Effector memory CD4-positive, alpha-beta T cell (primary cell): ENCODE data around the gene E4F1.

Experiments
- DNase-seq, 3 donors: peaks; one replicate each; pipeline ENCODE4 v3.0.0-alpha.2; 2020
- H3K27ac ChIP-seq: 2 replicates; pipeline ENCODE4 v1.7.0; 2013; ENCODE audit warnings: mild to moderate bottlenecking, low read length, moderate library complexity; ENCODE audit not compliant: insufficient read depth, poor library complexity, severe bottlenecking
- H3K27me3 ChIP-seq: replicated peaks from 2 replicates; pipeline ENCODE4 v1.7.0; 2013; ENCODE audit warnings: mild to moderate bottlenecking, low read length; ENCODE audit not compliant: insufficient read depth, control insufficient read depth, poor library complexity, severe bottlenecking
- H3K36me3 ChIP-seq: 2 replicates; pipeline ENCODE4 v1.7.0; 2013; ENCODE audit warnings: mild to moderate bottlenecking, low read length, moderate library complexity; ENCODE audit not compliant: control insufficient read depth, insufficient read depth
- H3K4me1 ChIP-seq: 2 replicates; pipeline ENCODE4 v1.7.0; 2013; ENCODE audit warnings: low read length, mild to moderate bottlenecking; ENCODE audit not compliant: control insufficient read depth, insufficient read depth, poor library complexity, severe bottlenecking
- H3K4me3 ChIP-seq: 2 replicates; pipeline ENCODE4 v1.7.0; 2013; ENCODE audit warnings: low read length, low read depth, mild to moderate bottlenecking; ENCODE audit not compliant: insufficient read depth, poor library complexity, severe bottlenecking
- H3K9me3 ChIP-seq: 2 replicates; pipeline ENCODE4 v1.7.0; 2013; ENCODE audit warnings: mild to moderate bottlenecking, low read length, moderate library complexity; ENCODE audit not compliant: control insufficient read depth

The E4F1 gene

DNA sequence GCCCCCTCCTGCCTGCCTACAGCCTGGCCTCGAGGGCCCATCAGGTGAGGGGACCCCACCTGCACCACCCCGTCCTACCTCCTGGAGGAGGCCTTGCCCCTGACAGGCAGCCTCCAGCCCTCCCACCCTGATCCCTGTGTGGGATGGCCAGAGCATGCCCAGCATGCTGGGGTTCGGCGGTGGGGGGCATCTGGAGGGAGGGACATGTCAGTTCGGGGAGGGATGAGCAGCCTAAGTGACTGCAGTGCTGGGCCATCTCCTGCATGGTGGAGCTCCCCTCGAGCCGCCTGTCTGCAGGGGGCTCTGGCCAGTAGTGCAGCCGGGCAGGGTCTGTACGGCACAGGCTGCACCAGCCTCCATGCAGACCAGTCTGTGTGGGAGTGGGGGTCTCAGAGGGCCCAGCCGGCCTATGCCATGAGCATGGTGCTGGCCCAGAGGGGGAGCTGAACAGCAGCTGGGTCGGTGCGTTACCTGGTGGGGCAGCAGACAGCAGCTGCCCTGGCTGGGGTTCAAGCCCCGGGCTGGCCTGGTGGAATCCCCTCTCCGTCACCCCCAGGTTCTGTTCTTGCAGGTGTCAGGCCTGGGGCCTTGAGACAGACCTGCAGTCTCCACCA is 48.6 kb downstream of the E4F1 start:
- DNase-seq = no peak
- no peaks in the 10 kb centered on the region for H3K36me3 ChIP-seq
- H3K27ac ChIP-seq = no peak overlapping the region
- H3K27me3 ChIP-seq = no peaks in the 10 kb centered on the region
- no peaks in the 10 kb centered on the region for H3K9me3 ChIP-seq
- H3K4me1 ChIP-seq = peaks cover 11% of the 10 kb centered on the region
- H3K4me3 ChIP-seq = no peak overlapping the region

DNA sequence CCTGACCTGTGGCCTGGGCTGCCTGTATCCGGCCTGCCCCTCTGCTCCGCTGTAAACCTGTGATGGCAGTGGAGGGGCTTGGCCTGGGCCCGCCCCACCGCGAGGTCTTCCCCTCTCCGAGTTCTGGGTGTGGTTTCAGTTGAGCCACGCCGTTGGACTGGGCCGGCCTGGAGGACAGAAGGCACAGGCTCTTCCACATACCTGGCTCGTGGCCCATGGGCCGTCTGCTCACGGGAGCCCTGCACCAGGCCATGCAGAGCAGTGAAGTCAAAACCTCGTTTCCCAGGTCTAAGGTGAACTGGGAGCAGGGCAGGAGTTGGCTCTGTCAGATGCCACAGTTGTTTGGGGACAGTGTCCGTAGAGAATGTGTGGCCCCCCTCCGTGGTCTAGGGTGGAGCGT is 50.1 kb downstream of the E4F1 start:
- Histone ChIP-seq H3K36me3 (no peaks in the 10 kb centered on the region), H3K27ac (no peak overlapping the region), H3K9me3 (no peaks in the 10 kb centered on the region), H3K4me1 (peaks cover 11% of the 10 kb centered on the region), H3K4me3 (no peak overlapping the region), H3K27me3 (no peaks in the 10 kb centered on the region)
- no peak for DNase-seq

DNA sequence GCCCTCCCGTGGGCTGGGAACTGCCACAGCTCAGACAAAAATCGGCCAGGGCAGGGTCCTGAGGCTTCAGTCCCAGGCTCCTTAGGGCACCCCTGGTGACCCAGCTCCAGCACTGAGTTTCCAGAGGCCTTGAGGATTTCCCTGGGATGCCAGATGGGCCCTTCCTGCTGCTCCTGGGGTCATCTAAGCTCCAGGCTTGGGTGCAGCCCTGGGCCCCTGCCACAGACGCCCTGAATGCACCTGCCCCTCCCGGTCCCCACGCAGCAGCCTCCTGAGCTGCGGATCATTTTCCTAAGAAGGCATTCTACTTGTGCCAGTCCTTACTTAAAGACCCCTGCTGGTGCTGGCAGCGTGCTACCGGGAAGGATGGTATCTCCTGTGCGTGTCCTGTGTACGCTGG is 50.5 kb downstream of the E4F1 start:
- Histone ChIP-seq H3K36me3 (no peaks in the 10 kb centered on the region), H3K9me3 (no peaks in the 10 kb centered on the region), H3K27me3 (no peaks in the 10 kb centered on the region), H3K27ac (no peak overlapping the region), H3K4me3 (no peak overlapping the region), H3K4me1 (peaks cover 8% of the 10 kb centered on the region)
- no peak for DNase-seq

DNA sequence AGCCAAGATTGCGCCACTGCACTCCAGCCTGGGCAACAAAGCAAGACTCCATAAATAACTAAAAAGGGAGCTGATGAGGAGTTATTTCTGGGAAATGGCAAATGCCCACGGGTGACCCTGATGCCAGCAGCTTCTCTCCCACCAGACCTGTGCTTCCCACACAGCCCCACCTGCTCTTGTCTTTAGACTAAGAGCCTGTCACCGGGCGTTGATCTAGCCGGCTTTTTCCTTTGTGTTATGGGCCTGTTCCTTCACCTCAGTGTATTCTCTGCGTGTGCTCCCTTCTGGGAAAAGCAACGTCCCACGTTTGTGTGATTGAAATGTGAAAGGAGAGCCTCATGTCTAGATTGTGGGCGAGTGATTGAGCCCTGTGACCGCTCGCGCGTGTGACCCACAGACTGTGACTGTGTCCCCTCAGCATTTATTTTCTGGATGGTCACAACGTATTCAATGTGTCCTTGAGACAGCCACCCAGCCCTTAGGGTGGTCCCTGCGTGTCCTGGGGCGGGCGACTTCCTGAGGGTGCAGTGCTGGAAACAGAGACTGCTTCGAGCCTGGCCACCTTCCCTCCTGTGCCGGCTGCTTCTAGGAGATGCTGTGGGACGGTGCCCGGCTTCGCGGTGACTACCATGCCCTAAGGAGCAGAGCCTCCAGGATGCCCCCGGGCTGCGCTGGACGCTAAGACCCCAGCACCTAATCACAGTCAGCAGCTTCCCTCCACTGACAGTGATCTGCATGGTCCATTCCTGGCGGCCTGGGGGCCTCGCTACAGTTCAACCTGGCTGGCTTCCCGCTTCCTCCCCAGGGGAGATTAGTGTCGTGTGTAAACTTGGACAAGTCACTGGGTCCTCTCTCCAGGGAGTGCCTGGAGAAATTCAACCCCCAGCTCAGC is 52.3 kb downstream of the E4F1 start:
- H3K36me3 ChIP-seq = no peaks in the 10 kb centered on the region
- no peak overlapping the region for H3K27ac ChIP-seq
- H3K9me3 ChIP-seq = no peaks in the 10 kb centered on the region
- no peaks in the 10 kb centered on the region for H3K27me3 ChIP-seq
- no peaks in the 10 kb centered on the region for H3K4me1 ChIP-seq
- no peak for DNase-seq
- no peak overlapping the region for H3K4me3 ChIP-seq

DNA sequence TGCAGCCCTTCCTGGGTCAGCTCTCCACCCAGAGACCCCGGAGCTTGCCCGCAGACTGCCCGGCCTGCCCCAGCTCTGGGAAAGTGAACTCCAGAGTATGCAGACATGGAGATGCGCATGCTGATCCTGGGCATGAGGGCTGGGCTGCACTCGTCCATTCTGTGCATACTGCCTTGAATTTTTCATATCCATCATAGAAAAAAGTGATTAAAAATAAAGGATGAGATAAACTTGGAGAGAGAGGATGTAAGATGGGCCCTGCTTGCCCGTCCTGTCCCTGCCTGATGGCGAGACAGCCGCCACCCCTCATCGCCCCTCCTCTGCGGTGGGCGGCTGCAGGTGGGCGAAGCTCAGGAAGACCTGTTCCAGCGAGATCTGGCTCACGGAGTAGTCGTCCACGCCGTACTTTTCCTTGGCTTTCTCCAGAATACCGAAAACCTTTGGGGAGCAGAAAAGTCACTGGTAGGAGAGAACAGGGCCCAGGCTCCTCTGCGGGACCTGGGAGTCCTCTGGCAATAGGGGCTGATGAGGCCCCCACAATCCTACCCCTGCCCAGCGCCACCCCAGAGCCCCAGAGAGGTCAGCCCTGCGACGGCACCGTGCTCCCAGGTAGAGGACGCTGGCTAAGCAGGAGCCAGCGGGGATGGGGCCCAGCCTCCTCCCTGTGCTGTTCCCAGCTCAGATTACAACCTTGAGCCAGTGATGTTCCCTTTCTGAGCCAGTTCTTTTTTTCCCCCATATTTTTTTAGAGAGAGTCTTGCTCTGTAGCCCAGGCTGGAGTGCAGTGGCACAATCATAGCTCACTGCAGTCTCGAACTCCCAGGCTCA is 53.2 kb downstream of the E4F1 start:
- Histone ChIP-seq H3K27me3 (no peaks in the 10 kb centered on the region), H3K4me1 (no peaks in the 10 kb centered on the region)
- no peak for DNase-seq

DNA sequence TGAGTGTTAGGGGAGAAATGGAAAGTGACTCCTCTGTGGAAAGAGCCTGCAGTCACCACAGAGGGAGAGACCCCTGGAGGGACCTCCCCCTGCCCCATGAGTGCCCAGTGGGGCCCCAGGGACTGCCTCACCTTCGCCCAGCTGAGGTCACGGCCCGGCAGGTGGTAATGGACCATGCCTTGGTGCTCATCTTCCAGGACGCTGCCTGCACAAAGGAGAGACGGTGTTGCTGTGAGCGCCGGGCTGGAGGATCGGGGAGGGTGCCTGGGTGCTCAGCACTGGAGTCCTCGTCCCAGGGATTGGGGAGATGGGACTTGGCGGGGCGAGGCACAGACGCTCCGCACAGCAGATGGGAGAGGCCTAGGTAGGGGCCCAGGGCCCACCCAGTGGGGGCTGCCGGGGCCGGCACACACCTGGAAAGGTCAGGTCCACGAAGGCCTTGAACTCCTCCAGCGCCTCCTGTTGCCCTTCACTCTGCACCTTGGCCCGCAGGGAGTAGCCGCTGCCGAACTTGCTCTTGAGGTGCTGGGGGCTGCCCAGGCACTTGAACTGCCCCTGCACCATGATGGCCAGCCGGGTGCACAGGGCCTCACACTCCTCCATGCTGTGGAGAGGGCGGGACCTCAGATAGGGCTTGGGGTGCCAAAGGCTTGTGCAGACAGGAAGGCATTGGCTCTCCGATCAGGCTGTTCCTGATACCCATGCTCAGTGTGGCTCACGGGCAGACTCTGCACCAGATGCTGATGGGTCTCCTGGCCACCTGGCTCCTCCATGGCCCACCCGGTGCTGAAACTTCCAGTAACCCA is 54.3 kb downstream of the E4F1 start:
- no peaks in the 10 kb centered on the region for H3K27me3 ChIP-seq
- DNase-seq = no peak
- no peaks in the 10 kb centered on the region for H3K4me1 ChIP-seq
- H3K4me3 ChIP-seq = no peak overlapping the region
- no peaks in the 10 kb centered on the region for H3K36me3 ChIP-seq
- no peak overlapping the region for H3K27ac ChIP-seq
- H3K9me3 ChIP-seq = no peaks in the 10 kb centered on the region

More for the DNA sequence above, 53.2 kb downstream of the E4F1 start:
- H3K9me3 ChIP-seq = no peaks in the 10 kb centered on the region
- H3K36me3 ChIP-seq = no peaks in the 10 kb centered on the region
- H3K27ac ChIP-seq = no peak overlapping the region
- H3K4me3 ChIP-seq = no peak overlapping the region

DNA sequence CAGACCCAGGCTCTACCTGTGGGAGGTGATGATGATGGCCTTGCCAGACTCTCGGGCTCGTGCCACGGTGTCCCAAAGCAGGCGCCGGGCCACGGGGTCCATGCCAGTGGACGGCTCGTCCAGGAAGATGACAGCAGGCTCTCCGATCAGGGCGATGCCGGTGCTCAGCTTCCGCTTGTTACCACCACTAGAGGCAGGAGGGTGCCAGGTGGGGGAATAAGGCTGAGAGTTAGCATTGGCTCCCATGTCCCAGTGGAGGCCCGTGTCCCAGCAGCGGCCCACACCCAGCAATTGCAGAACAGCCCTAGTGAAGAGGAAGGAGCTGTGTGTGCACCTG is 54.8 kb downstream of the E4F1 start:
- Histone ChIP-seq H3K27me3 (no peaks in the 10 kb centered on the region), H3K4me1 (no peaks in the 10 kb centered on the region), H3K4me3 (no peak overlapping the region), H3K27ac (no peak overlapping the region), H3K9me3 (no peaks in the 10 kb centered on the region), H3K36me3 (no peaks in the 10 kb centered on the region)
- DNase-seq = no peak

DNA sequence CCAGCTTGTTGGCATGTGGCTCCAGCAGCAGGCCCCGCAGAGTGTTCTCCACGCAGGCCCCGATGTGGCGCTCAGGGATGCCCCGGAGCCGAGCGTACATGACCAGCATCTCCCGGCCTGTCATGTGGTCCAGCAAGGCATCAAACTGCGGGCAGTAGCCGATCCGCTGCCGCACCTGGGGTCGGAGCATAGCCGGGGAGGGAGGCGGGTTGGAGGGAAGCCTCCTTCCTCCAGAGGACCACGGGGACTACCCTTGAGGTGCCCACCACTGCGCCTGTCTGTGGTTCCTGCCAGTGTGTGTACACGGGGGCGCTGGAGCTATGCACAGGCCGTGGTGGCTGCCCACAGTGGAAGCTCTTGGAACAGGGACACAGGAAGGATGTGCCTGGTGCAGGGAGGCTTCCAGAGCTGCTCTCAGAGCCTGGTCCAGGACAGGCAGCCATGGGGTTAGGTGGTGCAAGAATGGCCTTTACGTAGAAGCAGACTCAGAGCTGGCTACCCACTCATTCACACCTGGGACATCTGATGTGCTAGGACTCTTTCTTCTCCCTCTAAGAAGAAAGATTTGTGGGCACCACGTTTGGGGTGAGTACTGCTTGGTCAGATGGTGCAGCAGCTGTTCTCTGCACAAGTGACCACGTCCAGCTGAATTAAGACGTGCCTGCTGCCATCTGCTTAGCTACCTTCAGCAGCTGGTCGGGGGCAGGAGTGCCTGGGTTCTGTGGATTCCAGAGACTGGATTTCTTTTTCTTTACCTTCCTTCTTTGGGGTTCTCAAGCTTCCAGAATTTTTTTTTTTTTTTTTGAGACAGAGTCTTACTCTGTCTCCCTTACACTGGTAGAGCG is 55.8 kb downstream of the E4F1 start:
- Histone ChIP-seq H3K36me3 (no peaks in the 10 kb centered on the region), H3K4me3 (no peak overlapping the region), H3K27me3 (no peaks in the 10 kb centered on the region), H3K27ac (no peak overlapping the region), H3K4me1 (no peaks in the 10 kb centered on the region), H3K9me3 (no peaks in the 10 kb centered on the region)
- no peak for DNase-seq

DNA sequence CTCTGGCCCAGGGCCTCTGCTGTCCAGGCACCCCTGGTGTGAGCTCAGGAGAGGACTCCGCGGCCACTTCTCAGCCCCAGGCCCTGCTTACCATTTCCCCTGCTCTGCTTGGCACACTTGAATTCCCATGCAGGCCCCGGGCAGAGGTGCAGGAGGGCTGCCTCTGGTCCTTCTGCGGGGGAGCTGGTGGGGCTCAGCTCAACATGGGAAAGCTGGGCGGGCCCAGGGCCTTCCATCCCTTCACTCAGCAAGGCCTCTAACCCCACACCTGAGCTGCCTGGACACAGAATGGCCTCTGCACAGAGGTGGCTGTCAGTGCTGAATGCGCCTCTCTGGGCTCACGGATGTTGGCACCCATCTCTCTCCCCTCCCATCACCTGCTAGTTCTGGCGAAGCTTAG is 57.1 kb downstream of the E4F1 start:
- no peak overlapping the region for H3K27ac ChIP-seq
- H3K9me3 ChIP-seq = no peaks in the 10 kb centered on the region
- DNase-seq = no peak
- no peaks in the 10 kb centered on the region for H3K27me3 ChIP-seq
- H3K4me3 ChIP-seq = no peak overlapping the region
- H3K4me1 ChIP-seq = no peaks in the 10 kb centered on the region
- no peaks in the 10 kb centered on the region for H3K36me3 ChIP-seq
